ENCODE measurements around the gene IQGAP1.

Gene IQGAP1

DNA sequence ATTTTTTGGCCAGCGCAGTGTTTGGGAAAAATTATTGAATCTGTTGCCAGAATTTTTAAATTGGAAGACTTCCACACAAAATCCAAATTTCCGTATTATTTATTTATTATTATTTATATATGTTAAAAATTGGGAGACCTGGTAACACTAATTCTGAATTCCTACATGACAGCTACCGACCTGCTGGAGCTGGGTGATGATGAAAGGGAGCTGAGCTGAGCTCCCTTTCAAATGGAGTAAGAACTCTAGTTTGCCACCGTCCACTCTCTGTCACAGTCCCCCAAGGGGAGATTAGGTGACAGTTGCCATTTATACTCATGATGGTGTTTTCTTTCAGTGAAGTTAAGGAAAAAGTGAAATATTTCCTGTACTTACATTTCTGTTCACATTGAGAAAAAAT, 143.1 kb downstream of the IQGAP1 start:
- DNase-seq: no peak

DNA sequence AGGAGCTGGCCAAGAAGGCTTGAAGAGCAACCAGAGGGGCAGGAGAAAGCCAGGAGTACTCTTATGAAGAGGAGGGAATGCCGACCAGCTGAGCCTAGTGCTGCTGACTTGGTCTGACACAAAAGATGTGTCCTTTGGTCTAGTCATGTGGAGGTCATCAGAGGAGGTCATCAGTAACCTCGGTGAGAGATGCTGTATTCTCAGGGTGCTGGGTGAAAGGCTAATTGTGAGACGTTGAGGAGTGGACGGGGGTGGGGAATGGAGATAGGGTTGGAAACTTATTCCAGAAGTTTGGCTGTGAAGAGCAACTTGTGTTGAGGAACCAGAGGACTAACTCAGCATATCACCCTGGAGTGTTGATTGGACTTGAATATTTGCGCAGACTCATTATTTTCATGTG, 147.2 kb downstream of the IQGAP1 start:
- no peak for DNase-seq

DNA sequence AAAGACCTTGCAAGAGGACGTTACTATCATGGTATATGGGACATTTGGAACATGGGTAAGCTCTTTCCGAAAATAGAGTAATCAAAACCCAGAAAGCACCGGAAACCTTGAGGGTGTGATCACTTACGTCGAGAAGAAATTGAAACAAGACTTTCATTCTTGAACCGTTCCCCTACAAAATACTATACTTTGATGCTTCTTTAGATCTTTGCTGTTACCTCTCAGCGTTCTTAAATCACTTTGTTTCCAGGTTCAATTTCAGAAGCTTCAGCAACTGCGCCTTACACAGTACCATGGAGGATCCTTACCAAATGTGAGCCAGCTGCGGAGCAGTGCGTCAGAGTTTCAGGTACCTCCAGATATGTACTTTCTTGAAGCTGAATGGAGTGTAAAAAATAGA, 151.7 kb downstream of the IQGAP1 start:
- DNase-seq: peak in 2 of 4 experiments; percentile 1 to 27

DNA sequence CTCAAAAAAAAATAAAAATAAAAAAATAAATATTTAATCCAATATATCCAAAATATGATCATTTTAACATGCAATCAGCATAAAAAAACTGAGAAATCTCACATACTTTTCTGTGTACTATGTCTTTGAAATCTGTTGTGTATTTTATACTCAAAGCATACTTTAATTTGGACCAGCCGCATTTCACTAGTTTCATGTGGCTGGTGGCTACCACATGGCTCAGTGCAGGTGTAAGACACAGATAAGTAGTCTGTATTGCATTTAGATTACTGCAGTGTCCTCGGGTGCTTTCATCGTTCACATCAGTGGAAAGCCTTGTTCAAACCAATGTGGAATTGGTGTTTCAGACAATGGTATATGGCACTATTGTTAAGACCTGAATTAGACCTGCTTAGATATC, 152.7 kb downstream of the IQGAP1 start:
- DNase-seq: no peak

DNA sequence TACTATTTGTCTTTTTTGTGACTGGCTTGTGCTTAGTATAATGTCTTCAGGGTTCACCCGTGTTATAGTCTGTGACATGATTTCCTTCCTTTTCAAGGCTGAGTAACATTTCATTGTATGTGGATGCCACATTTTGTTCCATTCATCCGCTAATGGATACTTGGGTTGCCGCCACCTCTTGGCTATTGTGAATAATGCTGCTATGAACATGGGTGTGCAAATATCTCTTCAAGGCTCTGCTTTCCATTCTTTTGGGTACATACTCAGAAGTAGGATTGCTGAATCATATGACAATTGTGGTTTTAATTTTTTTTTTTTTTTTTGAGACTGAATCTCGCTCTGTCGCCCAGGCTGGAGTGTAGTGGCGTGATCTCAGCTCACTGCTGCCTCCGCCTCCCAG, 157.1 kb downstream of the IQGAP1 start:
- DNase-seq: no peak

DNA sequence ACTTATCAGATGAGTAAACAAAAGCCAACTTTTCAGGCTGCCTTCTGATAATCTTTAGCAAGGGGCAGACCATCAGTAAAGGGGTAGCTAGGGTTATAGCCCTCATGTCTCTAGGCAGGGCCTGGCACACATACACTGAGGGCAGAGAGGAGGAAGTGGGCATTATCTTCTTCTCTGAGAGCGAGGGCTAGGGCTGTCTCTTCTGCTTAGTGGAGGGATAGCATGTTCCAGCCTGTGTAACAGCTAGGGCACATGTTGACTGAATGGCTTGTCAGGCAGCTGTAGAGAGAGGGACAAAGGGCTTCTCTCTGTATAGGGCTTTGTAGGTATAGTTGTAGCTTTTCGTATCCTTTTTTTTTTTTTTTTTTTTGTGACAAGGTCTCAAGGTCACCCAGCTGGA, 159.5 kb downstream of the IQGAP1 start:
- DNase-seq: no peak

DNA sequence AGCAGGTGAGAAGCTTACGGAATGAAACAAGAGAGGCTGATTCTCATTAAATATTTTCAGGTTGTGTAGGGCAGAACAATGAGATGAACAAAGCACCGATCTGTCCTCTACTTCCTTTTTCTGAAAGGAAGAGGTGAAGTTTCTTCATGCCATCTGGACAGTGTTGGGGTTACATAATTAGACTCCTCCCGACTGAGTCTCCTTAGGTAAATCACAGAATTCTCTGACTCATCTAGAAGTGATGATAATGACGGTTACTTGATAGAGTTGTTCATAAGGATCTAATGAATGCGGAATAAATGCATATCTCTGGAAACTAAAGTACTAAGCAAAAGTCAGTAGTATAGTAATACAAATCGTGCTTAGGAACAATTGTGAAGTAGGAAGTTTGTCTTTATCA, 162.9 kb downstream of the IQGAP1 start:
- no peak for DNase-seq

All from activated naive CD4-positive, alpha-beta T cell (primary cell).